Cardiac septum (tissue), 1 donor: Measurements from ENCODE around the gene SV2C. TPM values are rescaled to one million over a fixed set of nuclear protein-coding genes. Genes with fewer than 3 reads are reported as not detected.
"Not testable (repeated sequence)": the region's sequence is repeated elsewhere in the genome, so short reads cannot be mapped to it uniquely, and the experiment has no call there.

Experiments
- DNase-seq: peaks from one replicate; pipeline ENCODE4 v3.0.0-alpha.2; 2020; ENCODE audit warnings: low spot score
- intact Hi-C: fragments of 100-400 bp; cut with DNase I; formaldehyde crosslinking; loops from one replicate; pipeline ENCODE4 v1.14.0; 2022
- long read RNA-seq: library from polyadenylated mRNA; unstranded; transcript quantifications from one replicate; pipeline ENCODE4 v2.0.0, GENCODE V29; 2021
- total RNA-seq: library from RNA; stranded (reverse); fragmentation: NEBNext Ultra II Directional; extraction: Animal tissue kit (Norgen Biotek cat#: 25700); gene quantifications from one replicate; pipeline ENCODE4 v1.2.1, GENCODE V29; 2021
- donor health status: DM: no; HTN: no; CAD: no.

The SV2C gene, protein sequence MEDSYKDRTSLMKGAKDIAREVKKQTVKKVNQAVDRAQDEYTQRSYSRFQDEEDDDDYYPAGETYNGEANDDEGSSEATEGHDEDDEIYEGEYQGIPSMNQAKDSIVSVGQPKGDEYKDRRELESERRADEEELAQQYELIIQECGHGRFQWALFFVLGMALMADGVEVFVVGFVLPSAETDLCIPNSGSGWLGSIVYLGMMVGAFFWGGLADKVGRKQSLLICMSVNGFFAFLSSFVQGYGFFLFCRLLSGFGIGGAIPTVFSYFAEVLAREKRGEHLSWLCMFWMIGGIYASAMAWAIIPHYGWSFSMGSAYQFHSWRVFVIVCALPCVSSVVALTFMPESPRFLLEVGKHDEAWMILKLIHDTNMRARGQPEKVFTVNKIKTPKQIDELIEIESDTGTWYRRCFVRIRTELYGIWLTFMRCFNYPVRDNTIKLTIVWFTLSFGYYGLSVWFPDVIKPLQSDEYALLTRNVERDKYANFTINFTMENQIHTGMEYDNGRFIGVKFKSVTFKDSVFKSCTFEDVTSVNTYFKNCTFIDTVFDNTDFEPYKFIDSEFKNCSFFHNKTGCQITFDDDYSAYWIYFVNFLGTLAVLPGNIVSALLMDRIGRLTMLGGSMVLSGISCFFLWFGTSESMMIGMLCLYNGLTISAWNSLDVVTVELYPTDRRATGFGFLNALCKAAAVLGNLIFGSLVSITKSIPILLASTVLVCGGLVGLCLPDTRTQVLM
- total RNA-seq, result 0.67 TPM
- long read RNA-seq, partial matches to known transcripts, result 0 of 4 reads
- long read RNA-seq, other reads (novel, unspliced or antisense), result 4 of 4 reads

DNA sequence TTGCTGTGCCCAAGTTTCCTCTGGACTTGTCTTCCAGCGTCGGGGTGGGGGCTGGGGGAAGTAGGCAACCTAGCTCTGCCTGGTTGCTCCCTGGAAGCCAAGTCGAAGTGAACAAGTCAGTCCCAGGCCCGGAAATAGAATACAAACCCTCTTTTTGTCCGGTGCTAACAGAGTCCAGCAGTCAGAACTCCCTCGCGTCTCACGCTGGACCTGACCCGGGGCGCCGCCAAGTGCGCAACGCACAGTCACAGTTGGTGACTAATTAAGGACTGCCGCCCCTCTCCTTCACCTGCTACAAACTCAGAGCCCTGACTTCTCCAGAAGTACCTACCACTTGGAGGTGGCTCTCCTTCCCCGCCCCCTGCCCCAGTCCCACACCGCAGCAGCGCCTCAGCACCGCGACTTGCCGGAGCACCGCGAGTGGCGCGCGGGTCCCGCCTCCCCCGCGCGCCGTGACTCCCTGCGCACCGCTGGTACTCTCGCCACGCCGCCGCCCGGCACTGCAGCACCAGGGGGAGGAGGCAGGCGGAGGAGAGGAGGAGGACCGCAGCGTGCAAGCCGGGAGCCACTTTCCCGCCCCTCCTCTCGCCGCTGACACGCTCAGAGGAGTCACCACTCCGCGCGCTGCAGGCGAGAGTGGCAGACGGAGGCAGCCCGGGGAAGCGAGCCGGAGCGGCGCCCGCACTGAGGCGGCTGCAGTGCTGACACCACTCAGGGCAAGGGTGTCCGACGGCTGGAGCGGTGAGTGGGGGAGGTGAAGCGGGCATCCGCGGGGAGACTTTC, at the start of gene SV2C:
Gene SV2C (plus strand): TSS at position 612 of the 783 bp plus-strand sequence. CDS start 48,368 bp downstream, outside the sequence.
- DNase-seq, result no peak
- intact Hi-C loops, result no loop called here

DNA sequence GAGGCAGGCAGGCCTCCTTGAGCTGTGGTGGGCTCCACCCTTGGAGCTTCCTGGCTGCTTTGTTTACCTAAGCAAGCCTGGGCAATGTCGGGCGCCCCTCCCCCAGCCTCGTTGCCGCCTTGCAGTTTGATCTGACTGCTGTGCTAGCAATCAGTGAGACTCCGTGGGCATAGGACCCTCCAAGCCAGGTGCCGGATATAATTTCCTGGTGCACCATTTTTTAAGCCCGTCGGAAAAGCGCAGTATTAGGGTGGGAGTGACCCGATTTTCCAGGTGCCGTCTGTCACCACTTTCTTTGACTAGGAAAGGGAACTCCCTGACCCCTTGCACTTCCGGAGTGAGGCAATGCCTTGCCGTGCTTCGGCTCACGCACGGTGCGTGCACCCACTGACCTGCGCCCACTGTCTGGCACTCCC, 45.4 kb upstream of the SV2C start:
- intact Hi-C loops, DNase-seq: not testable (repeated sequence)

DNA sequence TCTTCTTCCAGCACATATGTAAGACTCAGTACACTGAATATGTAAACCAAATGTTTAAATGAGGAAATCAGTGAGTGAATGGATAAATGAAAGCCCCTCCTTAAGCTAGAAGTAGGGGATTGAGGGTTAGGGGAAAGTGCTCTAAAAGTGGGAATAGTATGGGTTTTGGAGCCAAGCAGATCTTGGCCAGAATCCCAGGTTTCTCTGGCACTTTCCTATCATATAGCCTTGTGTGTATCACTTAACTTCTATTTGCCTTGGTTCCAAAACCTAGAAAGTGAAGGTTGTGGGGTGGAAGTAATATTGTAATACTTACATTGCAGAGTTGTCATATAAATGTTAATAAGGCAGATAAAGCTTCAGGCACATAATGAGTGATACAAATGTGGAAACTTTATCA, 45.0 kb upstream of the SV2C start:
- no peak for DNase-seq
- intact Hi-C loops, result no loop called here

DNA sequence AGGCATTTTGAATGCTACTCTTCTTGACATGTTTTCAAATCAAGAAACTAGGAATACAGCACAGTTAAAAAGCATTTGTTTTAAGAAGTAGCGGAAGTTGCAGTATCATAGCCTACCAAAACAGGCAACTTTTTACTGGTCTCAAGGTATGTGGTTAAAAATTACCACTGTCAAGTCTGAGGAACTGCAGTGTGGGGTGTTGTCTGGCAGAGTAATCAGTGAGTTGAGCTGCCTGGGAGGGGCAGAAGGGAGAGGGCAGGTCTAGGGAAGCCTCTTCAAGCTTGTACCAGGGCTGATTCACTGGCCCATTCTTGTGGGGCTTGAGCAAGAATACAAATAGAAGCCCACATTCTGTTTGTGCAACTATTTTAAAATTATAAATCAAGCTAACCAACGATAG, 42.4 kb upstream of the SV2C start:
- intact Hi-C loops, result no loop called here
- no peak for DNase-seq

DNA sequence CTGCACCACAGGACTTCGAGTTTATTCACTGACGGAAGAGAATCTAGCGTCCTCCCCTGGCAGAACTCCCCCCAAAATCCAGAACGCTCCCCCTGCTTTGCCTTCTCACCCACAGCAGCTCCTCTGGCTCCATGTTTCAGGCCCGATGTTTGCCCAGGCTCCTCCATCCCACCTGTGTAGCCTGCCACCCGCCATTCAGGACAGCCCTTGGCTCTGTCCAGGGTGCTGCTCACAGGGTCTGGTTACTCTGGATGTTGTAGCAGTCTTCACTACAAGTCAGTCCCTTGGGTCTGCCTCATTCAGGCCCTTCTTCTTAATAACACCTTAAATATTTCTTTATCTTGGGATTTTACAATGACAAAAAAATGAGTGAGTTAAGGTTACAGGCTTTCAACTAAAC, 41.3 kb upstream of the SV2C start:
- intact Hi-C loops, result no loop called here
- no peak for DNase-seq

DNA sequence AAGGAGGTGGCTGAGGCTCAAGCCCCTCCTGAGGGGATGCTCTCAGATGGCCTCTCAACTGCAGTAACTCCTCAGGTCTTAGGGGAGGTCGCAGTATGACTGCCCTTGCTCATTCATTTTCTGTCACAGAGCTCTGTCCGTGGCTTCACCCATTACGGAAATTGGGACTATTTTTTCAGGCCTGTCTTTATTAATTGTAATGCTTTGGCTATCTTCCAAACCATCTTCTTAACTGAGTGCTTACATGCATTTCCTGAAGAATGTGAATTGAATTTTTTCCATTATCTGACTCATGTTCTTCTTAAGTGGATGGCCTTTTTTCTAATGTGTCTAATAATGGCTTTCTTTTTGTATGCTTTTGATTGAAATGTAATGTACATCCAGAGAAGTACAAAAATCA, 36.4 kb upstream of the SV2C start:
- intact Hi-C loops, result no loop called here
- DNase-seq, result no peak

DNA sequence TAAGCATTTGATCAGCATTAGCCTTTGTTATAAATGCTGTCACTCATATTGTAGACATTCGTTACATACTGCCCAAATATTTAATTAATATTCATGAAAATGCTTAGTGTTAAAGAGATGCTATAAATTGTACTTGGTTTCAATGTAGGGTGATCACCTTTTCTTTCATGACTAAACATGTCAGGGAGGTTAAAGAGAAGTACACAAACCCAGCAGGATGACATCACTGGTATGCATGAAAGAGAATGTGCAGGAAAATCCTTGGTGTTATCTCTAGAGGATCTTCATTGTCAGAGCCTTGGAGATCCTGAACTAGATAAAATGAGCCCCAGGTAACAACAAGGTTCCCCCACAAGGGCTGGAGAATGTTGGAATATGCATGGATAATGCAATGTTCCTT, 33.0 kb upstream of the SV2C start:
- no peak for DNase-seq
- intact Hi-C loops, result no loop called here

DNA sequence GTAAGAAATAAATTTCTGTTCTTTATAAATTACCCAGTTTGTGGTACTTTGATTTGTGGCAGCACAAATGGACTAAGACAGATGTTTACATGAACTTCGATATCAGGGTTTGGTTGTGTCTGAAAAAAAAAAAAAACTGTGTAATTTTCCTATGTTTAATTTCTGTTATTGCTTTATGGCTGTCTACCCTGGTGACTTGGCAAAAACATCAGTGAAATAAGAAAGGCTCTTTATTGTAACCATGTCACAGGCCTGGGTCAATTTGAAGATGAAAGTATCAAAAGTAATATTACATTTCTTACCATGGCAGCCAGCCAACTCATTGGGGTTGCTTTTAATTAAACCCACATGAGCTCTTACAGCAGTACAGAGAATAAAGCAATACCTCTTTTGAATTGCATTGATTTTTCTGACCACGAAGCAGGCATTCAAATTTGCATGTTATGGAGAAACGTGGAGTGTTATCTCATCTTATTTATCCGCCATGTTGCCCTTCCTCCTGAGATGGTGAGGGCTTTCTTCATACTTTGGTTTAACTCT, 20.6 kb upstream of the SV2C start:
- intact Hi-C loops, result no loop called here
- no peak for DNase-seq

DNA sequence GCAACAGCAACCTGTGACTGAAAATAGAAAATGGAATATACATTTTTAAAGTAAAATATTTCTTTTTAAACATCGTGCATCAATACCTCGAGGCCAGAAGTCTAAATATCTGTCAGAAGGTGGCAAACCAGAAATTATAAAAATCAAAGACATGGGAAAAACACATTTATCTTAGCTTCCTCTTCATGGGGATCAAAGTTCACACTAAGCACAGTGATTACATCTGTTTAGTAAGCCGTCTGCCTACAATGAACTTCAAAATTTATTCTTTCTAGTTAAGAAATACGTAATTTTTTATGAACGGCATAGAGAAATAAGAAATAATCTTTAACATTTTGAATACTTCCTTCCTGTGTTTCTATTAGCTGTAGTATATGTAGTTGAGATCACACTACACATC, 17.9 kb upstream of the SV2C start:
- DNase-seq, result no peak
- intact Hi-C loops, result no loop called here

DNA sequence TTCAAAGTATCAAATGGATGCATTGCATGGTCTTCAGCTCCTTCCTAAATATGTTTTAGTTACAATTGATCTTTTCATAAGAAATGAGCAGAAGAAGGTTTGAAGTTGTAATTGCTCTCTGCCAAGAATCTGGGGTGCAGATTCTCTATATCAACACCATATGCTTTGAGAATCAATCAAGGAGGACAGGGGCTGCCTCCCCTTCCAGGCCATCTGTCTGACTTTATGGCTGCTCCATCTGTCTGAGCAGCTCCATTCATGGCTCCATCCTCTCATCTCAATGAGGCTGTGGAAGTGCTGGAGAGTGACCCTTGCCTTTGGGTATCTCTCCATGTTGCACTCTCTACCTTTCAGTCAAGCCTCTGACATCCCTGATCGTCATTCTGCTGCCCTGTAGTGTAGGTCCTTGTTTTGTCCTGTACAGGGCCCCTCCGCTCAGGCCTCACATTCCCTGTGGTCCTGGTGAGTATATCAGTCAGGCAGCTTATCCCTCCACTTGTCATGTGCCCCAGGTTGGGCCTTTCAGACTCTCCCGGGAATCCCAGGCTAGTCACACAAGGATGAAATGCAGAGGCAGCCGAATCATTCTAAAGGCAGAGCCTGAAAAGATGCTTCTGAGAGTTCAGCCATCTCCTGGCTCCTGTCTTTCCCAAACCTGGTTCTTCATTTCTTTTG, 14.0 kb upstream of the SV2C start:
- no peak for DNase-seq
- intact Hi-C loops, result no loop called here

DNA sequence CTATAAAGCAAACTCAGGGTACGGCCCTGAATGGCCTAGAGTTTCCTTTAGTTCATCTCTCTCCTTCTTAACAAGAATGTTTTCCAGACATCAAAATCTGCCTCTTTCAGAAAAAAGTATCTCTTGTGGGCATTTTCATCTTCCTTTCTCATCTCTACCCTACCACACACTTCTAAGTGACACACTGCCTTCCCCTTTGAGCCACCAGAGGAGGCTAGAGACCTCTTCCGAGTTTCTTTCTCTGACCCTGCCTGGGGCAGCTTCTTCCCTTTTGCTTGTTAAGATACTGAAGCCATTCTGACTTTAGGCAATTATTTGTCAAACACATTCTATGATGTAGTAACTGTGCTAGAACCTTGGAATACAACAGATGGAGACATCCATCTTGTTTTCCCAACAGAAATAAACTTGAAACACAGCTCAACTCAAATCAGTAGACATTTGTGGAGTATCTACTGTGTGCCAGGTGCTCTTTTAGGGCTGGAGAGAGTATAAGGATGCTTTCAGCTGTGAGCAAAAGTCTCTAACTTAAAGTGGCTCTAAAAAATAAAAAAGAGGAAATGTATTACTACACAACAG, 8.6 kb upstream of the SV2C start:
- intact Hi-C loops, result no loop called here
- DNase-seq, result no peak

DNA sequence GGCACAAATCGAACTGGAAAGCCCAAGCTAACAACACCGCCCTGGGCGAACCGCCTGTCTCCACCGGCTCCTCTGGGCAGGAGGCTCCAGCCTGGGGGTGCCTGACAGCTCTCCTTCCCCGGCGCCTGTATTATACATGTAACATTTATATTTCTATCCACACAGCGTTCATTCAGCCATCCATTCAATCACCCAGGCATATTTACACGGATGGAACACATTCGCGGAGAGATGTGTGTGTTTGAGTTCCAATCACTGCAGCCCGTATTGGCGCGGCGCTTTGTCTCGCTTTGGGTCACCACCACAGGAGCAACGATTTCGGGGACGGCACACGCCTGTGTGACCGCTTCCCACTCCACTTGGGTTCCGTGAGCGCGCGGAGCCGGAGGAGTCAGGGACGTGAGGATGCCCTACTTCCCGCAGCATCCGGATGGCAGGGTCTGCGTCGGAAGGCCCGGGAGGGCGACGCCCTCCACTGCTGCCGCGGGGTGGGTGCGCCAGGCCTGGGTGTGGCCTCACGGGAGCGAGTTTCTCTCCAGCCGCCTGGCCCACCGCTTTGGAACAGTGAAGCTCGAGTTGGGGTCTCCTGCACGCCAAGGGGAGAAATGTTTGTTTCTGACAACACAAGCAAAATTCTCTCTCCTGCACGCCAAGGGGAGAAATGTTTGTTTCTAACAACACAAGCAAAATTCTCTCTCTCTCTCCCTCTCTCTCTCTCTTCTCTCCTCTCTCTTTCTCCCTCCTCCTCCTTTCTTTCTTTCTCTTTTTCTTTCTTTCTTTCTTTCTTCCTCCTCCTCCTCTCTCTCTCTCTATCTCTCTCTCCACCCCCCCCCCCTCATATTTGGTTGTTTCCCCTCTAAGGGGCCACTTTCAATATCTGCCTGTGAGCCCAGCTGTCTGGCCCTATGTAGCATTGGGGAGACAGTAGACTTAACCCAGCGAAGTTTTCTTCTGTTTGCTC, 1.1 kb upstream of the SV2C start:
- no peak for DNase-seq
- intact Hi-C loops, result no loop called here

DNA sequence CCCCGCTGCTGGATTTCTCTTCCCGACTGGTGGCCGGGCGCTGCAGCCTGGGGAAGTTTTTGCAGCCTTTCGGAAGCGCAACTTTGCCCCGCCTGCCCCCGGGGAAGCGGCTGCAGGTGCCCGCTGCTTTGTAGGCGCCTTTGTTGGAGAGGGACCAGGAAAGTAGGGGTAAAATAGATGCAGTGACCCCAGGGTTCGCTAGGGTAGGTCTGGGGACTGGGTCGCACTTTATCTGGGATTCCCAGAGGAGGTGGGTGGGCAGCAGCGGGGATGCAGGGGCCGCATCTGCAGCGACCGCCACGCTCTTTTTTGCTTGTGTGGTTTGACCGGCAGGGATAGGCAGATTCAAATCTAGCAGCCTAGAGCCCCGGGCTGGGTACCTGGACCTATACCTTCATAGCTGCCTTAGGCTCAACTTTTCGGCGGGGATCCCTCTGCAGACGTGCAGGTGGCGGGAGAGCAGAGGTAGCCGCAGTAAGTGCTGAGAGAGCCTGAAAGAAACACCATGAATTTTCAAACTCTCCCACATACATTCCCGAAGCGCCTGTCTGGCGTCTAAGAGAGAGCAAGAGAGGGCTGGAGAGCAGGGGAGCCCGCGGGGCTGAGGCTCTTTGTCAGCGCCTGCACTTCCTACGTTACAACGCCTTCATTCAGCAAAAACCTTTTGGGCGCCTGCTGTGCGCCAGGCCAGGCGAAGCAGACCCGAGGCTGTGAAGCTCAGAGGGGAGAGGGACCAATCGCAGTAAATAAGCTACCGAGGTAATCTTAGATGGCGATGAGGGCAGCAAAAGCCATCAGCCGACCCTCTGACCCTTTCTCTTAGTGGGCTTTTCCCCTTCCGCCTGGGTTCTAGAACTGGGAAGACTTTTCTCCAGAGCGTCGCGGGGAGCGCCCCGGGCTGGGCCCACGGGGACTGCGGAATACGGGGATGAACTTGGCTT, 642 bp downstream of the SV2C start:
- DNase-seq, result no peak
- intact Hi-C loops, result no loop called here

DNA sequence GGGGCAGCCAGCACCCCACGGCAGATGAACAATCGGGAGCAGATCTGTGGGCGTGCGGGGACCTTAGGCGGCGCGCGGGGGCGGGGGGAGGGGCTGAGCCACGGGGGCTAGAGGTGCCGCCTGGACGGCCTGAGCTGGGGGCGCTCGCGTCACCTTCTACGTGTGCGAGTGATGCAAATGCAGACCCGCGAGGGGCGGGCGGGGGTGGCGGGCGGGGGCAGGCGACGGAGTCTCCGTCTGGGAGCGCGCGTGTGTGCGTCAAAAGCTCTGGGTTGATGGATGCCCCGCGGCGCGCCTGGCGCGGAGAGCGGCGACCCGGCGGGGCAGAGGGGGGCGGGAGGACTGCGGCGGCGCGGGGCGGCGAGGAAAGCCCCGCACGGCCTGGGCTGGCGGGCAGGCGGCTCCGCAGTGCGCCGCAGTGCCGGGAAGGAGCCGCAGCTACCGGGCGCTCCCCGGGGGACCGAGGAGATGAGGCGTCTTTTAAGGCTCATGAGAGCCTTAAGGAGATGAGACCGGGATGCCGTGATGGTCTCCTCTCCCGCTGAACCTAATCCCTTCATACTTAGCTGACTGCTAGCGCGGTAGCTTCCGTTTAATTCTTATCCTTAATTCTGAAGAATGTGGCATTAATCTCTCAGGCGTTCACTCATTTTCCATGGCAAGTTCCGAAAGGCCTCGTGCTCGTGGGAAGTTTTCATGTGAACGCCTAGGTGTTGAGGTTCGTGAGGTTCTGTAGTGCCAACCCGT, 1.5 kb downstream of the SV2C start:
- no peak for DNase-seq
- intact Hi-C loops, result no loop called here

DNA sequence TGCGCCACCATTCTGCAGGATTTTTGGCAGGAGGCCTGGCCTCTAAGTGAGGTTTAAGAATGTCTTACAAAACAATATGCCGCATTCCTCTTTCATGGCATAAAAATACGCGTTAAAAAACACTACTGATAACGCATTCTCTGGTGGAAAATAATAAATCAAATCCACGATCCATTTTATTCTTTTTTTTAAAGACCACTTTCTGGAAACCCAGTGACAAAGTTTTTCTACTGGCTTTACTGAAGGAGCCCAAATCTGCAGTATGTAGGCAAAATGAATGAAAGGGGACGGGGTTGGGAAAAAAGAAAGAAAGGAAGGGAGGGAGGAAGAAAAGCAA, 2.0 kb downstream of the SV2C start:
- DNase-seq, result no peak
- intact Hi-C loops, result no loop called here

DNA sequence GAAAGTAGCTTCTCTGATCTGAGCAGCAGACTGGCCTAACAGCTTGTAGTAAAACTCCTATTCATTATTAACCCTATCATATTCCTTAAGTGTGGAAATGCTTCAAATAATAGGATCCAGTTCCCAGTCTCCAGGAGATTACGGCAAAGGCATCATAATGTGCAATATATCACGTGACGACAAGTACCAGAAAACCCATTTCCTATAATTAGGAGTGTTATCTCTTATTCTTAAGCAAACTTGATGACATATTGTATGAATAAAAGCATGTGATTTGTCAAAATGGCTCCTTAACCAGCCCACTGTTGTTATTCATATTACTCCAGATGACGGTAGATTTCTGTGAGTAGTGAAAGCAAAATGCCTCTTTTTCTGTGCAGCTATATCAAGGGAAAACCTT, 2.9 kb downstream of the SV2C start:
- no peak for DNase-seq
- intact Hi-C loops, result no loop called here
